NCI-H1105 (cell line): Measurements from ENCODE around the gene C10orf71.

Experiments
- DNase-seq: peaks from one replicate; lab custom pipeline; 2025; lab: John Stamatoyannopoulos, UW

Gene C10orf71

GRCh38 chr10:49314806-49315205, 15.8 kb downstream of the C10orf71 start:
- DNase-seq, result no peak

- no peak for DNase-seq
Measured at GRCh38 chr10:49318028-49318427, 19.1 kb downstream of the C10orf71 start.

GRCh38 chr10:49318755-49319154, 19.8 kb downstream of the C10orf71 start:
- no peak for DNase-seq

GRCh38 chr10:49319206-49319605, 20.2 kb downstream of the C10orf71 start:
- DNase-seq, result no peak

GRCh38 chr10:49320191-49320590, 21.2 kb downstream of the C10orf71 start:
- DNase-seq, result no peak

GRCh38 chr10:49321021-49321420, 22.1 kb downstream of the C10orf71 start:
- no peak for DNase-seq

- DNase-seq, result no peak
Measured at GRCh38 chr10:49322371-49323170, 23.6 kb downstream of the C10orf71 start.

GRCh38 chr10:49323171-49323895, 24.4 kb downstream of the C10orf71 start:
- no peak for DNase-seq

GRCh38 chr10:49323896-49324270, 24.9 kb downstream of the C10orf71 start:
- DNase-seq, result no peak

- no peak for DNase-seq
Measured at GRCh38 chr10:49324711-49325110, 25.7 kb downstream of the C10orf71 start.

GRCh38 chr10:49325131-49325915, 26.4 kb downstream of the C10orf71 start:
- DNase-seq, result no peak

GRCh38 chr10:49325916-49326783, 27.2 kb downstream of the C10orf71 start:
- DNase-seq, result no peak

- no peak for DNase-seq
Measured at GRCh38 chr10:49327036-49327813, 28.3 kb downstream of the C10orf71 start.

GRCh38 chr10:49328401-49329145, 29.6 kb downstream of the C10orf71 start:
- no peak for DNase-seq

- no peak for DNase-seq
Measured at GRCh38 chr10:49329146-49329505, 30.2 kb downstream of the C10orf71 start.

GRCh38 chr10:49330127-49330665, 31.2 kb downstream of the C10orf71 start:
- no peak for DNase-seq

GRCh38 chr10:49331431-49331830, 32.5 kb downstream of the C10orf71 start:
- DNase-seq, result no peak

- DNase-seq, result no peak
Measured at GRCh38 chr10:49332333-49332732, 33.4 kb downstream of the C10orf71 start.

- DNase-seq, result no peak
Measured at GRCh38 chr10:49332768-49333167, 33.8 kb downstream of the C10orf71 start.

GRCh38 chr10:49333192-49333591, 34.2 kb downstream of the C10orf71 start:
- DNase-seq, result no peak
